ENCODE data around the gene RSBN1L. TPM values are rescaled to one million over a fixed set of nuclear protein-coding genes. Genes with fewer than 3 reads are reported as not detected.

Gene RSBN1L
- total RNA-seq, 1 experiment from 2014 or later, result 16.7 TPM

DNA sequence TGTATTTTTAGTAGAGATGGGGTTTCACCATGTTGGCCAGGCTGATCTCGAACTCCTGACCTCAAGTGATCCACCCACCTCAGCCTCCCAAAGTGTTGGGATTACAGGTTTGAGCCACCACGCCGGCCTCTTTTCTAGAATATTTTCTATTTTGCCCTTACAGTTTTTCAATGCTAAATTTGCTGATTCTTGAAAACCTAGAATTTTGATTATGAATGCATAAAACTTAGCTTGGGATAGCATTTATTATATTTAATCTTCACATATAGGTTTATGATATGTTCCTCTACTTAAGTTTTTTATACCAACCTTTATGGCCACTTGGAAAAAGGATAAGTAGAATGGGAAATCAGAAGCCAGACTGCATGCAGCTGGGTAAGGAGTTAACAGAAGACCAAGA is 99.8 kb downstream of the RSBN1L start:
- TF ChIP-seq, protein P1, sequence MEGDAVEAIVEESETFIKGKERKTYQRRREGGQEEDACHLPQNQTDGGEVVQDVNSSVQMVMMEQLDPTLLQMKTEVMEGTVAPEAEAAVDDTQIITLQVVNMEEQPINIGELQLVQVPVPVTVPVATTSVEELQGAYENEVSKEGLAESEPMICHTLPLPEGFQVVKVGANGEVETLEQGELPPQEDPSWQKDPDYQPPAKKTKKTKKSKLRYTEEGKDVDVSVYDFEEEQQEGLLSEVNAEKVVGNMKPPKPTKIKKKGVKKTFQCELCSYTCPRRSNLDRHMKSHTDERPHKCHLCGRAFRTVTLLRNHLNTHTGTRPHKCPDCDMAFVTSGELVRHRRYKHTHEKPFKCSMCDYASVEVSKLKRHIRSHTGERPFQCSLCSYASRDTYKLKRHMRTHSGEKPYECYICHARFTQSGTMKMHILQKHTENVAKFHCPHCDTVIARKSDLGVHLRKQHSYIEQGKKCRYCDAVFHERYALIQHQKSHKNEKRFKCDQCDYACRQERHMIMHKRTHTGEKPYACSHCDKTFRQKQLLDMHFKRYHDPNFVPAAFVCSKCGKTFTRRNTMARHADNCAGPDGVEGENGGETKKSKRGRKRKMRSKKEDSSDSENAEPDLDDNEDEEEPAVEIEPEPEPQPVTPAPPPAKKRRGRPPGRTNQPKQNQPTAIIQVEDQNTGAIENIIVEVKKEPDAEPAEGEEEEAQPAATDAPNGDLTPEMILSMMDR (IDR thresholded peaks at IDR 0.05; ENCODE audit: unreplicated experiment), result no peak
- no peak for DNase-seq
- peak overlapping the region; percentile 88 for H3K4me3 Mint-ChIP-seq (ENCODE audit: low read depth, unreplicated experiment)
- H3K27me3 Mint-ChIP-seq (ENCODE audit: unreplicated experiment), result no peaks in the 10 kb centered on the region
- intact Hi-C loops (cut with micrococcal nuclease; ENCODE audit: unreplicated experiment), result no loop called here
- H3K4me1 Mint-ChIP-seq (ENCODE audit: low read depth, unreplicated experiment), result peaks cover 33% of the 10 kb centered on the region
- H3K9me3 Mint-ChIP-seq (ENCODE audit: low read depth, unreplicated experiment), result no peaks in the 10 kb centered on the region
- no TSS peak for BruUV-seq (replicated peaks)
- peaks cover 44% of the 10 kb centered on the region for H3K36me3 Mint-ChIP-seq (ENCODE audit: insufficient read depth, unreplicated experiment)
- peak overlapping the region; percentile 61 for H3K27ac Mint-ChIP-seq (ENCODE audit: unreplicated experiment)
- CTCF ChIA-PET, result no interaction called here

DNA sequence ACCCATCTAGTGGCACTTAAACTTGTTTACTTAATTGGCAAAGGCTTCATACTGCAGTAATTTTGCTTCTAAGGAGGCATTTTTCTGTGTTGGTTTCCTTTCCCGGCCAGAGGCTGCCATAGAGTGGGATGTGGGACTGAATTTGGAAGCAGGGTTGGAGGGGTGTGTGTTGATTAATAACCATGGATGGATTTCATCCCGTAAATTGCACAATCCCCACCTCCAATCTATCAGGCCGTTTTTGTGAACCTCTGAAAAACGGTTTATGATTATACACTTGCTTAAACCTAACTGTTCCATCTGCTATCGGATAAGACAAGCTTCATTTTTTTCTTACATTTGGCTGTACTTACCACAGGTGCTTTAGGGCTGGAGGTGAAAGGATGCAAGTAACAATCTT is 100.7 kb downstream of the RSBN1L start:
- CTCF ChIA-PET, result no interaction called here
- TF ChIP-seq, protein P1 (IDR thresholded peaks at IDR 0.05; ENCODE audit: unreplicated experiment), result no peak
- H3K27me3 Mint-ChIP-seq (ENCODE audit: unreplicated experiment), result no peaks in the 10 kb centered on the region
- H3K4me3 Mint-ChIP-seq (ENCODE audit: low read depth, unreplicated experiment), result peak overlapping the region; percentile 88
- H3K27ac Mint-ChIP-seq (ENCODE audit: unreplicated experiment), result peak overlapping the region; percentile 61
- peaks cover 44% of the 10 kb centered on the region for H3K36me3 Mint-ChIP-seq (ENCODE audit: insufficient read depth, unreplicated experiment)
- H3K4me1 Mint-ChIP-seq (ENCODE audit: low read depth, unreplicated experiment), result peaks cover 33% of the 10 kb centered on the region
- intact Hi-C loops (cut with micrococcal nuclease; ENCODE audit: unreplicated experiment), result no loop called here
- H3K9me3 Mint-ChIP-seq (ENCODE audit: low read depth, unreplicated experiment), result no peaks in the 10 kb centered on the region
- DNase-seq, result no peak
- BruUV-seq (replicated peaks), result no TSS peak

DNA sequence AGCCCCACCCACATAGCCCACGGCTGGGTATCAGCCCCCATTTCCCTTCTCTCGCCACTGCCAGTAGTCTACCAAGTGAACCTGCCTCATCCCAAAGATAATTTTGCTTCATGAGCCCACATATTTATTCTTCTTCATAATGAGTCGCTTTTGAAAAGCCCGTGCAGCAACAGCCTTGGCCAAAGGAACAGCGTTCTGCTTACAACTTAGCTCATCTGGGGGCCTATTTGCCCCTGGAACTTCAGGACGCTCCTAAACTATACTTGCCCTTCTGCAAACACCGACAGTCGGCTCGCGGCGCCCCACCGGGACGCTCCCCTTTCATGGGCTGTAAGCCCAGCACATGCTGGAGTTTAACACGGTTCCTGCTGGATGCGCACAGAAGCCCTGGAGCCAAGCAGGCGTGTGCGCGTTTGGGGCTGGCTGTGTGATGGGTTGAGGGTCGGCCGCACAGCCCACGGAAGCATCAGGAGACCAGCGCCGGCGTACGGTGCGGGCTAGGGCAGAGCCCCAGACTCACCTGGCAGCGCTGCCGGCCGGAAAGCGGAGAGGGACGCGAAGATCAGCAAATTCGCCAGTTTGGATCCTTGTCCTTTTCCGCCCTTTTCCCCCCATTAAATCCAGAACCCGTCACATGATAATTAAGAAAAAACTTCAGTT is 101.6 kb downstream of the RSBN1L start:
- H3K27me3 Mint-ChIP-seq (ENCODE audit: unreplicated experiment), result no peaks in the 10 kb centered on the region
- H3K27ac Mint-ChIP-seq (ENCODE audit: unreplicated experiment), result peak overlapping the region; percentile 86
- H3K9me3 Mint-ChIP-seq (ENCODE audit: low read depth, unreplicated experiment), result no peaks in the 10 kb centered on the region
- peak; percentile 12 for DNase-seq
- H3K36me3 Mint-ChIP-seq (ENCODE audit: insufficient read depth, unreplicated experiment), result peaks cover 44% of the 10 kb centered on the region
- BruUV-seq (replicated peaks), result no TSS peak
- TF ChIP-seq, protein P1 (IDR thresholded peaks at IDR 0.05; ENCODE audit: unreplicated experiment), result no peak
- CTCF ChIA-PET, result interaction anchor here (0.6 kb wide), 1 partner anchor 26 kb away, joined by 3 read pairs; no protein-coding TSS in a partner anchor
- peaks cover 37% of the 10 kb centered on the region for H3K4me1 Mint-ChIP-seq (ENCODE audit: low read depth, unreplicated experiment)
- H3K4me3 Mint-ChIP-seq (ENCODE audit: low read depth, unreplicated experiment), result peak overlapping the region; percentile 88
- intact Hi-C loops (cut with micrococcal nuclease; ENCODE audit: unreplicated experiment), result no loop called here

DNA sequence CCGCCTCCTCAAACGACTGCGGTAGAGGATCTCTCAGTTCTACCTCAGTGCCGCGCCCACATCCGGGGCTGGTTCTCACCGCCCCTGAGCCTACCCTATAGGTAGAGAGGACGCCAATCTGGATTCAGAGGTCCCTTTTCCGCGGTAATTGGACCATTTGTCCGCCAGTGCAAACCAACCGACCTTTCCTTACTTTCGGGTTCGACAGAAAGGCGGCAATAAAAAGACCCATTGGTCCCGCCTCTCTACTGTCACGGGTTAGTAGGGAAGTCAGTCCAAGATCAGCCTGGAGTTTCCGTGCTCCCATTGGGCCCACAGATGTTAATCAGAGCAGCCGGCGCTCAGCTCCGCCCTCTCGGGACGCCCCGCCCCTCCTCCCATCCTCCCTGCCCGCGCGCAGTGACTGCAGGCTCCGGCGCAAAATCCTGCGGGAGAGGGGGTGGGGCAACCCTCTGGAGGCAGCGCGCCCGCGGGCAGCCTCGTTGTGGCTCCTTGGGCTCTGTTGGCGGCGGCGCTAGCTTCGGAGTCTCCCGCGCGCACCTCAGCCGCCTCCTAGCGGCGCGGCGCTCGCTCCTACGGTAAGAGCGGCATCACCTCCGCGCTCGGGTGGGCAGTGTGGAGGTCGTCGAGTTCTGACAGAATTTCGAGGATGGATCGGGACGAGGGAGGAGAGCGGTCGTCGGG is 102.3 kb downstream of the RSBN1L start, which contains the start of the genes PHTF2 and TMEM60:
TSS of gene PHTF2 (plus strand) at position 380 of the 684 bp plus-strand sequence.
TSS of gene TMEM60 (minus strand) at position 41 of the 684 bp plus-strand sequence. CDS start 4,061 bp downstream, outside the sequence.
- H3K36me3 Mint-ChIP-seq (ENCODE audit: insufficient read depth, unreplicated experiment), result peaks cover 44% of the 10 kb centered on the region
- H3K9me3 Mint-ChIP-seq (ENCODE audit: low read depth, unreplicated experiment), result no peaks in the 10 kb centered on the region
- DNase-seq, result peak; percentile 97
- peaks cover 43% of the 10 kb centered on the region for H3K4me1 Mint-ChIP-seq (ENCODE audit: low read depth, unreplicated experiment)
- H3K27me3 Mint-ChIP-seq (ENCODE audit: unreplicated experiment), result no peaks in the 10 kb centered on the region
- peak within 1 kb of the TSS; percentile 88 for H3K4me3 Mint-ChIP-seq (ENCODE audit: low read depth, unreplicated experiment)
- no TSS peak for BruUV-seq (replicated peaks)
- intact Hi-C loops (cut with micrococcal nuclease; ENCODE audit: unreplicated experiment), result no loop called here
- peak within 1 kb of the TSS; percentile 86 for H3K27ac Mint-ChIP-seq (ENCODE audit: unreplicated experiment)
- CTCF ChIA-PET, result interaction anchor here (0.6 kb wide), 1 partner anchor 27 kb away, joined by 3 read pairs; no protein-coding TSS in a partner anchor
- TF ChIP-seq, protein P1 (IDR thresholded peaks at IDR 0.05; ENCODE audit: unreplicated experiment), result no peak

All from Calu3 (cell line).